Activated T-helper 17 cell treated with anti-CD3 and anti-CD28 coated beads, Interleukin-2, amount 50 U/mL, for 72 hours (primary cell): Measurements from ENCODE around the gene LRRC8C. TPM values are rescaled to one million over a fixed set of nuclear protein-coding genes. Genes with fewer than 3 reads are reported as not detected.
"Not testable (repeated sequence)": the region's sequence is repeated elsewhere in the genome, so short reads cannot be mapped to it uniquely, and the experiment has no call there.

Experiments used
- ATAC-seq: fragments of 150-1000 bp; cut with Tn5 transposase; replicated peaks from 2 replicates; pipeline ENCODE4 v1.10.0; 2021; ENCODE audit warnings: mild to moderate bottlenecking, moderate library complexity
- H3K27ac Mint-ChIP-seq: one replicate; pipeline ENCODE4 v1.8.0; 2022; ENCODE audit warnings: mixed read lengths
- H3K27me3 Mint-ChIP-seq: one replicate; pipeline ENCODE4 v1.8.0; 2022; ENCODE audit warnings: mixed read lengths
- H3K36me3 Mint-ChIP-seq: one replicate; pipeline ENCODE4 v1.8.0; 2022; ENCODE audit warnings: low read depth, mild to moderate bottlenecking, mixed read lengths
- H3K4me1 Mint-ChIP-seq: one replicate; pipeline ENCODE4 v1.8.0; 2022; ENCODE audit warnings: mixed read lengths
- H3K4me3 Mint-ChIP-seq: one replicate; pipeline ENCODE4 v1.8.0; 2022; ENCODE audit warnings: mild to moderate bottlenecking, mixed read lengths
- H3K9me3 Mint-ChIP-seq: one replicate; pipeline ENCODE4 v1.8.0; 2022; ENCODE audit warnings: mixed read lengths
- total RNA-seq, 2 donors: library from RNA; stranded (reverse); gene quantifications; one replicate each; pipeline ENCODE4 v1.2.3, GENCODE V29; 2022

The LRRC8C gene
- total RNA-seq, 2 donors from 2014 or later: 27.7 to 50.4 TPM

GRCh38 chr1:89688607-89689006 is 55.7 kb downstream of the LRRC8C start:
- H3K4me1 Mint-ChIP-seq: peaks cover 61% of the 10 kb centered on the region
- H3K27ac Mint-ChIP-seq: peak overlapping the region; percentile 82
- ATAC-seq: peak; percentile 66
- H3K4me3 Mint-ChIP-seq: peak overlapping the region; percentile 37
- peaks cover 5% of the 10 kb centered on the region for H3K9me3 Mint-ChIP-seq
- peaks cover 93% of the 10 kb centered on the region for H3K36me3 Mint-ChIP-seq
- H3K27me3 Mint-ChIP-seq: no peaks in the 10 kb centered on the region

DNA sequence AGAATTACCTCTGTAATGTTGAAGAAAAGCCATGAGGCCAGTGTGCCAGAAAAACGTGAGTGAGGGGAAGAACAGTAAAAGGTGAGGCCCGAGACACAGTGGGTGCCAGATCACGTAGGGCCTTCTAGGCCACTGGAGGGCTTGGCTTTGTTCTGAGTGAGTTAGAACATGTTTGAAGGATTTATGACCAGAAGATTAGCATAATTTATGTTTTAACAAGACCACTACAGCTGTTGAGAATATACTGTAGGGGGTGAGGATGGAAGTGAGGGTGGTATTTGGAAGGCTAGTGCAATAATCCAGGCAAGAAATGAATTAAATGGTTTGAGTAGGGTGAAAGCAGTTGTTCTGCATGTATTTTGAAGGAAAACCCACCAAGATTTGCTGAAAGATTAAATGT is 56.3 kb downstream of the LRRC8C start:
- peaks cover 65% of the 10 kb centered on the region for H3K4me1 Mint-ChIP-seq
- peaks cover 5% of the 10 kb centered on the region for H3K9me3 Mint-ChIP-seq
- peak overlapping the region; percentile 37 for H3K4me3 Mint-ChIP-seq
- no peaks in the 10 kb centered on the region for H3K27me3 Mint-ChIP-seq
- peak overlapping the region; percentile 82 for H3K27ac Mint-ChIP-seq
- ATAC-seq: no peak
- H3K36me3 Mint-ChIP-seq: peaks cover 96% of the 10 kb centered on the region

GRCh38 chr1:89690595-89690994 is 57.7 kb downstream of the LRRC8C start:
- Mint-ChIP-seq H3K4me1 (peaks cover 58% of the 10 kb centered on the region), H3K9me3 (peaks cover 5% of the 10 kb centered on the region), H3K27me3 (no peaks in the 10 kb centered on the region), H3K27ac (peak overlapping the region; percentile 82), H3K36me3 (peaks cover 96% of the 10 kb centered on the region), H3K4me3 (no peak overlapping the region)
- no peak for ATAC-seq

GRCh38 chr1:89692601-89693521 is 59.9 kb downstream of the LRRC8C start:
- Mint-ChIP-seq H3K36me3 (peaks cover 96% of the 10 kb centered on the region), H3K27ac (peak overlapping the region; percentile 82), H3K4me1 (peaks cover 57% of the 10 kb centered on the region), H3K27me3 (no peaks in the 10 kb centered on the region), H3K4me3 (peak overlapping the region; percentile 29), H3K9me3 (no peaks in the 10 kb centered on the region)
- peak; percentile 63 for ATAC-seq

GRCh38 chr1:89695847-89696246 is 62.9 kb downstream of the LRRC8C start:
- H3K27me3 Mint-ChIP-seq: no peaks in the 10 kb centered on the region
- H3K4me3 Mint-ChIP-seq: peak overlapping the region; percentile 44
- peaks cover 94% of the 10 kb centered on the region for H3K36me3 Mint-ChIP-seq
- H3K27ac Mint-ChIP-seq: peak overlapping the region; percentile 81
- no peaks in the 10 kb centered on the region for H3K9me3 Mint-ChIP-seq
- peak; percentile 34 for ATAC-seq
- peaks cover 62% of the 10 kb centered on the region for H3K4me1 Mint-ChIP-seq

- Mint-ChIP-seq H3K9me3 (no peaks in the 10 kb centered on the region), H3K27ac (peak overlapping the region; percentile 81), H3K4me1 (peaks cover 60% of the 10 kb centered on the region), H3K36me3 (peaks cover 97% of the 10 kb centered on the region), H3K27me3 (no peaks in the 10 kb centered on the region), H3K4me3 (peak overlapping the region; percentile 55)
- no peak for ATAC-seq
These were observed 64.5 kb downstream of the LRRC8C start for GRCh38 chr1:89697383-89697782.

DNA sequence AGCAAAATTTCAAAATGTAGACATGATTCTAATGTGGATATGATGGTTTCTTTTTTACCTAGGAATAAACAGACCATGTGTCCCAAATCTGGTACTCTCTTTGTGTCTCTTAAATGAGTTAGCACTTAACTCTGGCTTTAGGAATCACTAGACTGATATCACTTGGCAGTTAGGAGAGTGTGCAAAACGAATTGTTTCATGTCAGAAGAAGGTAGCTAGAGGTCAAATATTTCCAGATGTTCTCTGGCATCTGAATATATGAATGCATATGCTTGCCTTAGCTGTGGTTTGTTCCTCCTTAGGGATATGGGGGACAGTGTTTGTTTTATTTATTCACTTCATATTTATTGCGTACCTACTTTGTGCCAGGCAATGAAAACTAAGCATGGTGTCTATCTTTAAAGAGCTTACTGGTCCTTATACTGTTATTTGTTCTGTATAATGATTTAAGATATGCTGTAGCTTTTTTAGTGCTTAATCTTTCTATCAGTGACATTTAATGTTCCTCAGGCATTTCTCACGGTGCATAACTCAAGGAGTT is 65.2 kb downstream of the LRRC8C start:
- peak overlapping the region; percentile 81 for H3K27ac Mint-ChIP-seq
- no peaks in the 10 kb centered on the region for H3K27me3 Mint-ChIP-seq
- H3K36me3 Mint-ChIP-seq: peaks cover 97% of the 10 kb centered on the region
- peaks cover 58% of the 10 kb centered on the region for H3K4me1 Mint-ChIP-seq
- no peak for ATAC-seq
- H3K9me3 Mint-ChIP-seq: no peaks in the 10 kb centered on the region
- H3K4me3 Mint-ChIP-seq: peak overlapping the region; percentile 55

DNA sequence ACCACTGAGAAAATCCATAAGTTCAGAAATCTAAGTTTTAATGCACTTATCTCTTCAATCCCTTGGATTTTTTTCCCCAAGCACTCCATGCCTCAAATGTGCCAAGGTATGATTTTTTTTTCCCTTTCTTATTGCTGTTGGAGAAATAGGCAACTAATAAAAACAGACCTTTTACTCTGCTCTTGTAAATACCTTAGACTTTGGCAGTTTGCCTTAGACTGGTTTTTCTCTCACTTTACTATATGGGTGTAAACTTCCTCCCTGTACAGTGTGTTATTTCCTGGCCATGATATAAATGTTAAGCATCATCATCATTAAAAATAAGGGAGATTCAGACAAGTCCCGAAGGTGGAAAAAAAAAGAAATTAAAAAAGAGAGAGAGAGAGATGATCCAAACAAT is 65.7 kb downstream of the LRRC8C start:
- peaks cover 99% of the 10 kb centered on the region for H3K36me3 Mint-ChIP-seq
- H3K4me3 Mint-ChIP-seq: peak overlapping the region; percentile 55
- no peak for ATAC-seq
- no peaks in the 10 kb centered on the region for H3K27me3 Mint-ChIP-seq
- H3K27ac Mint-ChIP-seq: peak overlapping the region; percentile 81
- H3K4me1 Mint-ChIP-seq: peaks cover 58% of the 10 kb centered on the region
- no peaks in the 10 kb centered on the region for H3K9me3 Mint-ChIP-seq

DNA sequence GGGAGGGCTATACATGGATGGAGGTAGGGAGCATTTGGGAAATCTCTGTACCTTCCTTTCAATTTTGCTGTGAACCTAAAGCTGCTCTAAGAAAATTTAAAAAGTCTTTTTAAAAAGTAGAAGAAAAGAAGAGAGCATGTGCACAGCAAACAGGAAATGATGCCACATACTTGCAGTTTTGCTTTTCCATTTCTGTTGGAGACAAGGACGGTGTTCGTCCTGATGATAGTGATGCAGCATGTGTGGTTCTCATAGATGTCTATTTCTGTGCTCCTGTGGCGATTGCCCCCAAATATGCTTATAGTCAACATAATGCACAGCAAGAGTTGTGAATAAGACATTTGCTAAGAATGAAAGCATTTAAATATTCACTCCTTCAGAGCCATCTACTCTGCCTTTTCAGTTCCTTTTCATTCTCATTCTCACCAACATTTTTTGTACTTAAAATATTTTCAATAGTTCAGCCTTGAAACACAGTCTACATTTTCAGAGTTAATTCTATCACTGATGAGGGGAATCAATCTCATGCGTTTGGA is 66.6 kb downstream of the LRRC8C start:
- peaks cover 53% of the 10 kb centered on the region for H3K4me1 Mint-ChIP-seq
- peak overlapping the region; percentile 55 for H3K4me3 Mint-ChIP-seq
- no peaks in the 10 kb centered on the region for H3K9me3 Mint-ChIP-seq
- peaks cover 99% of the 10 kb centered on the region for H3K36me3 Mint-ChIP-seq
- peak; percentile 25 for ATAC-seq
- peak overlapping the region; percentile 81 for H3K27ac Mint-ChIP-seq
- H3K27me3 Mint-ChIP-seq: no peaks in the 10 kb centered on the region

DNA sequence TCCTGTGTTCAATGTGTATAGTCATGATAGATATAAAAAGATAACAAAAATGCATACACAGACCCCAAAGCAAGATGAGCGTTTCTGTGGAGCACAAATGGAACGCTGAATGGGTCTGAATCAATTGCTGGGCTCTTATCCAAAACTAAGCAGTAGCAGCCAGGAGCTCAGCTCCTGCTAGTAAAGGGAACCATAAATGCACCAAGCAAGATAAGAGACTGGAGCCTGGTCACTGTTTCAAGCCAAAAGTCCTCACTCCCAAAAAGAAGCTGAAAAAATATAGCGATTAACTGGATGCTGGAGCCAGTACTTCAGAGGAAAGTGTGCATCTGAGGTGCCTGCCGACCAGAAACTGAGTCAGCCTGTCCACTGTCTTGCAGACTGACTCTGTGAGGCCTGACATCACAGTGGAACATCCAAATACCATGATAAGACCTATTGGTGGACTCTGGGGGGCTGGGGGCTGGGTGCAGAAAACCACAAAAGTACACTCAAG is 68.9 kb downstream of the LRRC8C start:
- peak; percentile 62 for ATAC-seq
- Mint-ChIP-seq H3K27me3 (no peaks in the 10 kb centered on the region), H3K4me3 (peak overlapping the region; percentile 26), H3K36me3 (peaks cover 92% of the 10 kb centered on the region), H3K9me3 (no peaks in the 10 kb centered on the region), H3K27ac (peak overlapping the region; percentile 52), H3K4me1 (peaks cover 44% of the 10 kb centered on the region)

GRCh38 chr1:89702520-89703045 is 69.7 kb downstream of the LRRC8C start:
- Mint-ChIP-seq H3K36me3 (peaks cover 92% of the 10 kb centered on the region), H3K9me3 (no peaks in the 10 kb centered on the region), H3K4me3 (no peak overlapping the region), H3K27me3 (no peaks in the 10 kb centered on the region), H3K27ac (peak overlapping the region; percentile 52), H3K4me1 (peaks cover 38% of the 10 kb centered on the region)
- no peak for ATAC-seq

- Mint-ChIP-seq H3K27me3 (no peaks in the 10 kb centered on the region), H3K36me3 (peaks cover 93% of the 10 kb centered on the region)
These were observed 70.5 kb downstream of the LRRC8C start for GRCh38 chr1:89703469-89703868.

GRCh38 chr1:89704014-89704413 is 71.1 kb downstream of the LRRC8C start:
- H3K36me3 Mint-ChIP-seq: peaks cover 93% of the 10 kb centered on the region

More at GRCh38 chr1:89703469-89703868, 70.5 kb downstream of the LRRC8C start:
- H3K4me3 Mint-ChIP-seq: no peak overlapping the region
- H3K27ac Mint-ChIP-seq: peak overlapping the region; percentile 60
- no peaks in the 10 kb centered on the region for H3K9me3 Mint-ChIP-seq
- ATAC-seq: no peak
- H3K4me1 Mint-ChIP-seq: peaks cover 36% of the 10 kb centered on the region

GRCh38 chr1:89704885-89705284 is 72.0 kb downstream of the LRRC8C start:
- not testable (repeated sequence) for H3K4me3 Mint-ChIP-seq, H3K9me3 Mint-ChIP-seq, H3K27ac Mint-ChIP-seq, H3K27me3 Mint-ChIP-seq, ATAC-seq
- H3K36me3 Mint-ChIP-seq: peaks cover 93% of the 10 kb centered on the region
- H3K4me1 Mint-ChIP-seq: peaks cover 23% of the 10 kb centered on the region

More at GRCh38 chr1:89704014-89704413, 71.1 kb downstream of the LRRC8C start:
- Mint-ChIP-seq H3K4me3 (no peak overlapping the region), H3K9me3 (no peaks in the 10 kb centered on the region), H3K27ac (peak overlapping the region; percentile 60), H3K27me3 (no peaks in the 10 kb centered on the region), H3K4me1 (peaks cover 30% of the 10 kb centered on the region)
- ATAC-seq: no peak
